SK-N-SH (cell line): ENCODE data around the gene TBRG4.

Source experiments
- CHD2 ChIP-seq: fragments of 150-350 bp; IDR thresholded peaks from 2 replicates; pipeline ENCODE4 v1.6.1; 2018; ENCODE audit warnings: low read length; ENCODE audit not compliant: partially characterized antibody
- ELF1 ChIP-seq: IDR thresholded peaks from 2 replicates; pipeline ENCODE4 v1.4.0; 2012
- EP300 ChIP-seq, 2 experiments: IDR thresholded peaks; 2 replicates each; pipeline versions ENCODE4 v1.4.0 to v1.6.1; 2012; ENCODE audit warnings: borderline replicate concordance in 1 of 2, low read depth in 1 of 2, low read length in 1 of 2
- EZH2phosphoT487 ChIP-seq: fragments of 200-600 bp; sonication (generic); IDR thresholded peaks from 2 replicates; pipeline ENCODE4 v1.6.1; 2017; ENCODE audit warnings: low read depth, mixed run types, mild to moderate bottlenecking, antibody characterized with exemption, moderate library complexity, borderline replicate concordance
- JUND ChIP-seq: IDR thresholded peaks from 2 replicates; pipeline ENCODE4 v1.4.0; 2012
- POLR2AphosphoS5 ChIP-seq: IDR thresholded peaks from 2 replicates; pipeline ENCODE4 v1.6.1; 2012; ENCODE audit warnings: low read depth, low read length
- RXRA ChIP-seq: IDR thresholded peaks from 2 replicates; pipeline ENCODE4 v1.4.0; 2012; ENCODE audit warnings: low read depth, mild to moderate bottlenecking, borderline replicate concordance
- SIN3A ChIP-seq: IDR thresholded peaks from 2 replicates; pipeline ENCODE4 v1.6.1; 2012; ENCODE audit warnings: low read depth, mild to moderate bottlenecking, low read length, moderate library complexity, borderline replicate concordance
- TF ChIP-seq, protein P1 (sequence below): fragments of 200-600 bp; sonication (generic); IDR thresholded peaks from 2 replicates; pipeline ENCODE4 v1.6.1; 2017; ENCODE audit warnings: antibody characterized with exemption, mild to moderate bottlenecking, moderate library complexity

DNA sequence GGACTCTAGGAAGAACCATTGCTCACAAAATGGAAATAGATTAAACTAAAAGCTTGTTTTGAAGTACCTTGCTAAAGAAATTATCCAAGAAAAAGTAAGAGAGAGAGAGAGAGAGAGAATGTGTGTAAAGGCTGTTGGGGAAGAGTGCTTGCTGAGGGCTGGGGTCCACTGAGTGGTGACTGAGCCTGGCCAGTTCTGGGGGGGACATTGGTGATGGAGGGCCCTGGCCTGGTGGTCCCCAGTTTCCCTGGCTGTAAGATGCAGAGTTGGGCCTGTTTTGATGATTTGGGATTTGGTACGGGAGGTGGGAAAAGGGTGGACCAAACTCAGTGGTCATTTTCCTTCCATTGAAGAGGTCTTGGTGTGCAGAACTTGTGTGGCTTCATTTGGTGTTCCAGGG, 47.0 kb upstream of the TBRG4 start:
- TF ChIP-seq EP300 (IDR thresholded peaks at IDR 0.05; ENCODE audit: borderline replicate concordance in 1 of 2, low read depth in 1 of 2, low read length in 1 of 2) (no peak), SIN3A (no peak), EZH2phosphoT487 (no peak), POLR2AphosphoS5 (no peak), JUND (no peak), ELF1 (no peak), RXRA (no peak), CHD2 (no peak)
- TF ChIP-seq, protein P1, sequence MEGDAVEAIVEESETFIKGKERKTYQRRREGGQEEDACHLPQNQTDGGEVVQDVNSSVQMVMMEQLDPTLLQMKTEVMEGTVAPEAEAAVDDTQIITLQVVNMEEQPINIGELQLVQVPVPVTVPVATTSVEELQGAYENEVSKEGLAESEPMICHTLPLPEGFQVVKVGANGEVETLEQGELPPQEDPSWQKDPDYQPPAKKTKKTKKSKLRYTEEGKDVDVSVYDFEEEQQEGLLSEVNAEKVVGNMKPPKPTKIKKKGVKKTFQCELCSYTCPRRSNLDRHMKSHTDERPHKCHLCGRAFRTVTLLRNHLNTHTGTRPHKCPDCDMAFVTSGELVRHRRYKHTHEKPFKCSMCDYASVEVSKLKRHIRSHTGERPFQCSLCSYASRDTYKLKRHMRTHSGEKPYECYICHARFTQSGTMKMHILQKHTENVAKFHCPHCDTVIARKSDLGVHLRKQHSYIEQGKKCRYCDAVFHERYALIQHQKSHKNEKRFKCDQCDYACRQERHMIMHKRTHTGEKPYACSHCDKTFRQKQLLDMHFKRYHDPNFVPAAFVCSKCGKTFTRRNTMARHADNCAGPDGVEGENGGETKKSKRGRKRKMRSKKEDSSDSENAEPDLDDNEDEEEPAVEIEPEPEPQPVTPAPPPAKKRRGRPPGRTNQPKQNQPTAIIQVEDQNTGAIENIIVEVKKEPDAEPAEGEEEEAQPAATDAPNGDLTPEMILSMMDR: no peak
